GM18517 (cell line): ENCODE data around the gene TMC8.
A peak's percentile ranks its signal among the peaks of the same experiment; 100 is the strongest.
"Not testable (repeated sequence)": the region's sequence is repeated elsewhere in the genome, so short reads cannot be mapped to it uniquely, and the experiment has no call there.

Experiments
- ATAC-seq: cut with Tn5 transposase; IDR thresholded peaks from one replicate; pipeline ENCODE4 v1.9.1; 2021; ENCODE audit warnings: mild to moderate bottlenecking, moderate library complexity; ENCODE audit not compliant: unreplicated experiment

The TMC8 gene

DNA sequence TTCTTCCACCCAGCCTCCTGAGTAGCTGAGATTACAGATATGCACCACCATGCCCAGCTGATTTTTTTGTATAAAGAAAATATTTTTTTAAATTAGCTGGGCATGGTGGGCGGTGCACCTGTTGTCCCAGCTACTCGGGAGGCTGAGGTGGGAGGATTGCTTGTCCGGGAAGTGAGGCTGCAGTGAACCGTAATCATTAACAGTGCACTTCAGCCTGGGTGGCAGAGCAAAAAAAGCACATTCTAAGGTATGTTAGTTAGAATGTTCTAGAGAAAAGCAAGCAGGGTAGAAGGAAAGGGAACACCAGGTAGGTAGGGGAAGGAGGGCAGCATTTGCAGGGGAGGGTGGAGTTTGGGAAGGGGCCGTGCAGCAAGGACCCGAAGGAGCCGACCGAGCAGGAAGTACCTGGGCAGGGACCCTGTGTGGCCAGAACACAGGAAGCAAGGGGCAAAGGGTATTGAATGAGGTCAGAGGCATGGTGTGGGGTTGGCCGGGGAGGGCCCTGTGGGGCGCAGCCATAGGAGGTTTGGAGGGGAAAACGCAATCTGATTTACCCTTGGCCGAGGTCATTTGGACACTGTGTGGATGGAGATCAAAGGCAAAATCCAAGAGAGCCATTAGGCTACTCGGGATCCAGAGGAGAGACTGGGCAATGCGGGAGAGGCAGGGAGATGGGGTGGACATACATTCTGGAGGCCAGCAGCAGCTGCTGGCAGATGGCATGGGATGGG is 17.9 kb downstream of the TMC8 start:
- no peak for ATAC-seq

DNA sequence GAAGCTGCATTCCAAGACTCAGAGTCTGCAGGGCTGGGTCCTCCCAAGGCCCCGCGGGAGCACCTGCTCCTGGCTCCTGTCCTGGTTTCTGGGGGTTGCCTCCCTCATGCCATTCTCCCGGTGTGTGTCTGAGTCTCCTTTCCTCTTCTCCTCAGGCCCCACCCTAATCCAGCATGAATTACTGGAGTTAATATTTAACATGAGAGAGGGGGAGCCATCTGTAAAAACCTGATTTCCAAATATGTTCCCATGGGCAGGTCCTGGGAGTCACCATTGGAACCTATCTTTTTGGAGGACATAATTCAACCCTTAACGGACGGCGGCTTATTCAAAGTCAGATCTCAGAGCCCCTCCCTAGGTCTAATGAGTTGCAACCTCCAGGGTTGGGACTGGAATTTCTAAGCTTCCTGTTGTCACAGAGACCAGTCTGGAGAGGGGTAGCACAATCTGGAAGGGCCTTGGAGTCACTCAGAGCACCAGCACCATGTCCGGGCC is 21.0 kb downstream of the TMC8 start:
- no peak for ATAC-seq

GRCh38 chr17:78154903-78155811 is 24.6 kb downstream of the TMC8 start:
- ATAC-seq = peak; percentile 45

DNA sequence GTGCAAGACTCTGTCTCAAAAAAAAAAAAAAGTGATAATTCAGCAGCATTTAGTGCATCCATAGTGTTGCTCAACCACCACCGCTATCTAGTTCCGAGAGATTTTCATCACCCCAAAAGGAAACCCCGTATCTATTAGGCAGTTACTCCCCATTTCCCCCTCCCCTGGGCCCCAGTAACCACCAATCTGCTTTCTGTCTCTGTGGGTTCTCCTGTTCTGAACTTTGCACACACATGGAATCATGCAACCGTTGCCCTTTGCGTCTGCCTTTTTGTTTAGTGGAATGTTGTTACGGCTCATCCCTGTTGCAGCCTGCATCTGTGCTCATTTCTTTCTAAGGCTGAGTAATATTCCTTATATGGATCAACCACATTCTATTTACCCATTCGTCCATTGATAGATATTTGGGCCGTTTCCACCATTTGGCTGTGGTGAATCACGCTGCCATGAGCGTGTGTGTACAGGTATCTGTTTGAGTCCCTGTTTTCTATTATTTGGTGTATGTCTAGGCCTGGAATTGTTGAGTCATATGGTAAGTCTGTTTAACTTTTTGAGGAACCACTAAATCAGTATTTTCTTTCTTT is 29.1 kb downstream of the TMC8 start:
- no peak for ATAC-seq

GRCh38 chr17:78163881-78164747 is 33.5 kb downstream of the TMC8 start:
- no peak for ATAC-seq

DNA sequence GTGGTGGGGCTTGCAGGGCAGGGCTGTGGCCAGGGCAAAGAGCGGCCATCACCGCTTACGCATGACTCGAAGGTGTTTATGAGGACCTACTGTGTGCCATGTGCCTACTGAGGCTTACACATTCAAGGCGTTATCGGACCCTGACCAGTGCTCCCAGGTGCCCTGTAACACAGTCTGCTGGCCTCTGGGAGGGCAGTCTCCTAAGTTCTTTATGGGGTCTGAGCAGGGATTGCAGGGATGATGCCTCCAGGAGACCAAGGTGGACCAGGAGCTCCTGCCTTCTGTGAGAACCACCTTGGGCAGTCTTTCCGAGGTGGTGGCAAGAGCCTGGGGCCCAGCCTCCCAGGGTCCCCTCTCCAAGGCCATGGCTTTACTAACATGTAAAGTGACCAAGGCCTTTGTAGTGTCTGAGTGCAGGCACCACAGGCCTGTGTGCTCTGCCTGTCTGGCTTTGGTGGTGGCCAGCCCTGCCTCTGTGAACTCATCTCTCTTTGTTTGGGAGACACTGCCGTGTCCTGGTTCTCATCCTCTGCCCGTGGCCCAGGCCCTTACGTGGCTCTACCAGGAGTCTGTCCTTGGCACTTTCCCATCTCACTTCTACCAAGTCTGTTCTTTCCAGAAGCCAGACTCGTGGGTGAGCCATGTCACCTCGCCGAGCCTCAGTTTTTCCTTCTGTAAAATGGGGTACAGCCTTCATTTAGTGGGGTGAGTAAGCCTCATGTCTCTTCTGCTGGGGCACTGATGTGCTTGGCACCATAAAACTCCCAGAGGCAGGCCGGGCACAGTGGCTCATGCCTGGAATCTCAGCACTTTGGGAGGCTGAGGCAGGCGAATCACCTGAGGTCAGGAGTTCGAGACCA is 34.4 kb downstream of the TMC8 start:
- no peak for ATAC-seq

DNA sequence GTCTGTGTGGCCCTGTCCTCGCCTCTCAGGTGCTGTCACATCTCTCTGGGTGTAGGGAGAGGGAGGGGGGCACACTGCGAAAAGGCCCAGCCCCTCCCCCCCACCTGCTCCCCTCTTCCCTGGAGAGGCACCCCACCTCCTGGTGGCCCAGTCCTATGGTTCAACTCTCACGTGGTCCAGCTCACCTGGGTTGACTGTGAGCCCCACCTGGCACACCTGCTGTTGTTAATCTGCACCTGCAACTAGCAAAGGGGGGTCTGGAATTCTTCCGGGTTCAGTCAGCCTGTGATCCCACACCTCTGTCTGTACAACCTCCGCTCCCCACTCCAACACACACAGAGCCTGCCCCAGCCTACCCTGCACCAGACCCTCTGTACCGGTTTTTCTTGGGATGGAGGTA is 35.8 kb downstream of the TMC8 start:
- ATAC-seq = no peak

DNA sequence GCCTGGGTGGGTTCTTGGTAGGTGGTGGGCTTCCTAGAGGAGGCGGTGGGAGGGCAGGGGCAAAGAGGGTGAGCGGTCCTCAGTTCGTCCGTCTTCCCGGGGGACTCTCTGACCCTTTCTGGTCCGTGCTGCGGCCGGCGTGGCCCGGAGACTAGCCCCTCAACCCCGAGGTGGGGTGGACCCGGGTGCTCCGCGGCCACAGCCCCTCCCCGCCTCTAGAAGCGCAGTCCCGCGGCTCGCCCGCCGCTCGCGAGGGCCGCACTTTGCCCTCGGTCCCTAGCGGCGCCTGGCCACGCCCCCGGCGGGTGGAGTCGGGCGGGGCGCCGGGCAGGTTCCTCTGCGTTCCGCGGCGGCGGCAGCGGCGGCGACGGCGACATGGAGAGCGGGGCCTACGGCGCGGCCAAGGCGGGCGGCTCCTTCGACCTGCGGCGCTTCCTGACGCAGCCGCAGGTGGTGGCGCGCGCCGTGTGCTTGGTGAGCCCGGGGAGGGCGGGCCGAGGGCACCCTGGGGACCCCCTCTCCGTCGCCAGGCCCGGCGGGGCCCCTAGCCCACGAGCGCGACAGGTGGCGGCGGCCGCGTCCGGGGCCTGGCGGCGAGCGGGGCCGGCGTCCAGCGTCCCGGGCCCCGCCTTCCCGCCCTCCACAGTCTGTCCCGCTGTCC is 37.8 kb downstream of the TMC8 start, which contains the start of gene SYNGR2:
Gene SYNGR2 (plus strand): TSS at position 340 of the 661 bp plus-strand sequence. CDS start 36 bp downstream, at position 376.
- ATAC-seq = no peak

DNA sequence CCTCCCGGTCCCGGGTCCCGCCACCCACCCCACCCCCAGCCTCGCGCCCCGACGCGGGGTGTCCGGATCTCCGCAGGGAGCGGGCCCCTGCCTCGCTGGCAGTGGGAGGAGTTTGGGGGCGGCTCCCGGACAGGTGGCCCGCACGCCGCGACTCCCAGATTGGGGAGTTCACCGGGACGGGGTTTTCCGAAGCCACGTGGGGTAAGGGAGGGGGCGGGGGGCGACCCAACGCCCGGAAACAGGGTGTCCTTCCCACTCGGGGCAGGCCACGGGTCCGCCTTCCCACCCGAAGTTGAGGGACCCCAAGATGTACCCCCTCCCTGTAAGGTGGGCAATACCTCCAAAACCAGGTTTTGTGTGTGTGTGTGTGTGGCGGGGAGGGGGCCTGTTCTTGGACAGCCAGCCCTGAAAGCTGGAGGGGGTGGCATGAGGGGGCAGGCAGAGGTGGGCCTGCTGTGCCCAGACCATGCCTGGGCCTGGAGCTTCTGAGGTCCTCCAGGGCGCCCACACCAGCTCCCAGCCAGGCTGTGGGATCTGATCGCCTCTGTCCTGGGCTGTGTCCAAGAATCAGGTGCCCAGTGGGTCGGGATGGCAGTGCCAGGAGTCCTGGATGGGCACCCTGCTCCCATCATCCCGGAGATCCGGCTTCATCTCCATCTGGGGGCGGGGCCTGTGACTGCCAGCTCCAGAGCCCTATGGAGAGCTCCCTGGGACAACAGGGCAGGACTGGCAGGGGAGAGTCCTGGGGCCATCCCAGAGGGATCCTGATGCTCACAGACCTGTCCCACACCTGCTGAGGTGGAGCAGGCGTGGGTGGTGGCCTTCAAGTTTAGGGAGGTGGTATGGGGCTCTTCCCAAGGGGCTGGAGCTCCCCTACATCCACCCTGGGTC is 38.6 kb downstream of the TMC8 start:
- no peak for ATAC-seq

DNA sequence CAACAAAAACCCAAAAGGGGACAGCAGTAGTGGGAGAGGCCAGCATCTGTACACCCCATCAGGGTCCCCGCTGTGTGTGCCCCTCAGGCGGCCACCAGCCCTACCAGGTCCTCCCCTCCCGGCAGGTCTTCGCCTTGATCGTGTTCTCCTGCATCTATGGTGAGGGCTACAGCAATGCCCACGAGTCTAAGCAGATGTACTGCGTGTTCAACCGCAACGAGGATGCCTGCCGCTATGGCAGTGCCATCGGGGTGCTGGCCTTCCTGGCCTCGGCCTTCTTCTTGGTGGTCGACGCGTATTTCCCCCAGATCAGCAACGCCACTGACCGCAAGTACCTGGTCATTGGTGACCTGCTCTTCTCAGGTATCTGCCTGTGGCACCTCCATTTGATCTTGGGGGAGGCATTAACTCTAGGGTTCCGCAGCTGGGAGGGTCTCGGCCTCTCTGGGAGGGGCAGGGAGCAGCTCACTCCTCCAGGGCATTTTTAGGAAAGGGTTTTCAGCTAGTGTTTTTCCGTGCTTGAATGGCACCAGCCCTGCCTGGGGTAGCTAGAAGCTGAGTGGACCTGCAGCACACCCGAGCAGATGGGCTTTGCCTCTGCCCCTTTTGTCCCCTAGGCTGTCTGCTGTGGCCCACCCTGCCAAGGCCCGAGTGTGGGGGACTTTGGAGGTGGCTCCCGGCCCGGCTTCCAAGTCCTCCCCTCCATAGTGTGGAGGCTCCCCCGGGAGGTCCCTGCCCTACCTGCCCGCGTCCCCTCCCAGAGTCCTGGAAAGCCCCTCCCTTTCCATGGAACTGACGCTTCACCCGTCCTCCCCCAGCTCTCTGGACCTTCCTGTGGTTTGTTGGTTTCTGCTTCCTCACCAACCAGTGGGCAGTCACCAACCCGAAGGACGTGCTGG is 40.4 kb downstream of the TMC8 start:
- no peak for ATAC-seq

GRCh38 chr17:78171591-78172248 is 41.1 kb downstream of the TMC8 start:
- not testable (repeated sequence) for ATAC-seq

DNA sequence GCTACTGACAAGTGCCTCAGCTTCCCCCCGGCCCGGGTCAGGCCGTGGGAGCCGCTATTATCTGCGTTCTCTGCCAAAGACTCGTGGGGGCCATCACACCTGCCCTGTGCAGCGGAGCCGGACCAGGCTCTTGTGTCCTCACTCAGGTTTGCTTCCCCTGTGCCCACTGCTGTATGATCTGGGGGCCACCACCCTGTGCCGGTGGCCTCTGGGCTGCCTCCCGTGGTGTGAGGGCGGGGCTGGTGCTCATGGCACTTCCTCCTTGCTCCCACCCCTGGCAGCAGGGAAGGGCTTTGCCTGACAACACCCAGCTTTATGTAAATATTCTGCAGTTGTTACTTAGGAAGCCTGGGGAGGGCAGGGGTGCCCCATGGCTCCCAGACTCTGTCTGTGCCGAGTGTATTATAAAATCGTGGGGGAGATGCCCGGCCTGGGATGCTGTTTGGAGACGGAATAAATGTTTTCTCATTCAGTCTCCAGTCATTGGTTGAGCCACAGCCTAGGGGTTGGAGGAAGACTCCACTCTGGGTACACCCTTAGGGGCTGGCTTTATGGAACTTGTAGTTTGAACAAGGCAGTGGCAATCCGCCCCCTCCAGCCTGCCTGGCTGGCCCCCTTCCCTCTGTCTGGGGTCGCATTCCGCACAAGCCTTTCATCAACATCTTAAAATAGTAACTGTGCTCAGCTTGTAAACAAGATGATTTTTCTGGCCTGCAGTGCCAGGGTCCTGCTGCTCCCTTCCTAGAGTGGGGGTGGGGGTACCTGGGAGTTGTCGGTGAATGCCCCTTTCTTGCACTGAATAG is 41.9 kb downstream of the TMC8 start:
- no peak for ATAC-seq

- no peak for ATAC-seq
These were observed 42.6 kb downstream of the TMC8 start for GRCh38 chr17:78173097-78173715.

DNA sequence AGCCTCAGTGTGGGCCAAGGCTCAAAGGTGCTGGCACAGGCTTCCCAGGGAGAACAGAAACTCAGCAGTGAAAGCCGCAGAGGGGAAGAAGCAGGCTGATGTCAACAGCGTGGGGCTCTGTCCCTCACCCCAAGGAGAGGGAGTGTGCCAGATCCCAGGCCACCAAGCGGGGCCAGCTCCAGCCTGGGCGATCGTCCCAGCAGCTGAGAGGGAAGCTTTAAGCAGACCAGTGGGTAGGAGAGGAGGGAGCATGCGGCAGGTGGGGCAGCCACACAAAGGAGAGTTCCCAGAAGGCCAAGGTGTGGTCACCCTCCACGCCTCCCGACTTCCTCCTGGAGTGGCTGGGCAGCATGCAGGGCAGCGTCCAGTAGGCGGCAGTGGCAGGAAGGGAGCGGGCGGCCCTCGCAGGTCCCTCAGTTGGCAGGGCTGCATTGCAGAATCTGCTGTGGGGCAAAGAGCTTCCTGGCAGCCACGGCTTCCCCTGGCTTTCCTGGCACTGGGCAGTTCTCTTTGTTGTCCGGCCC is 43.8 kb downstream of the TMC8 start:
- ATAC-seq = no peak
